SK-N-MC (cell line): ENCODE data around the gene SLC9A4.

Experiments
- EZH2 ChIP-seq: fragments of 200-600 bp; sonication (generic); IDR thresholded peaks from one replicate; pipeline ENCODE4 v1.6.1; 2017; ENCODE audit warnings: antibody characterized with exemption
- POLR2AphosphoS5 ChIP-seq: IDR thresholded peaks from 2 replicates; pipeline ENCODE4 v1.6.1; 2012; ENCODE audit warnings: mild to moderate bottlenecking, low read depth, low read length, borderline replicate concordance

- TF ChIP-seq EZH2 = no peak
- no peak for TF ChIP-seq POLR2AphosphoS5
These were observed 78.5 kb downstream of the SLC9A4 start for GRCh38 chr2:102551329-102552096.
